Caco-2 (cell line): ENCODE measurements around the gene TRIO. TPM values are rescaled to one million over a fixed set of nuclear protein-coding genes. Genes with fewer than 3 reads are reported as not detected.

Experiments
- BruUV-seq: library from RNA; stranded (reverse); fragments of 400-500 nt; replicated peaks from 2 replicates; lab custom pipeline; 2021; lab: Mats Ljungman, UMichigan
- CTCF ChIA-PET: fragments of 300-600 bp; sonication (Branson Sonifier 250); formaldehyde crosslinking; loops from one replicate; lab custom pipeline; 2022; ENCODE audit warnings: antibody characterized with exemption; lab: Charles Lee
- POLR2A ChIA-PET: fragments of 300-600 bp; sonication (Branson Sonifier 250); formaldehyde crosslinking; loops from one replicate; lab custom pipeline; 2022; ENCODE audit warnings: antibody characterized with exemption; lab: Charles Lee
- DNase-seq, 2 experiments: peaks; one replicate each; pipeline versions ENCODE4 v3.0.0 to v3.0.0-alpha.2; 2020 to 2022
- H3K27me3 ChIP-seq: replicated peaks from 2 replicates; pipeline ENCODE4 v1.6.0; 2011; ENCODE audit warnings: low read length; ENCODE audit not compliant: control insufficient read depth, insufficient read depth
- H3K36me3 ChIP-seq: 2 replicates; pipeline ENCODE4 v1.5.1; 2011; ENCODE audit warnings: low read length; ENCODE audit not compliant: control insufficient read depth, insufficient read depth
- H3K4me1 ChIP-seq: fragments of 250-450 bp; sonication (Bioruptor Pico); 2 replicates; pipeline ENCODE4 v1.5.1; 2020; ENCODE audit warnings: mild to moderate bottlenecking
- H3K4me3 ChIP-seq: 2 replicates; pipeline ENCODE4 v1.5.1; 2011; ENCODE audit warnings: low read depth, mild to moderate bottlenecking, control low read depth, low read length
- H3K9me3 ChIP-seq: fragments of 250-450 bp; sonication (Bioruptor Pico); 2 replicates; pipeline ENCODE4 v1.5.1; 2020; ENCODE audit warnings: mild to moderate bottlenecking, moderate library complexity
- H3K27ac Mint-ChIP-seq: one replicate; pipeline ENCODE4 v1.8.0; 2022; ENCODE audit warnings: mixed read lengths; ENCODE audit not compliant: unreplicated experiment
- H3K27me3 Mint-ChIP-seq: one replicate; pipeline ENCODE4 v1.8.0; 2022; ENCODE audit warnings: mixed read lengths; ENCODE audit not compliant: insufficient read depth, unreplicated experiment
- H3K36me3 Mint-ChIP-seq: one replicate; pipeline ENCODE4 v1.8.0; 2022; ENCODE audit warnings: mild to moderate bottlenecking, mixed read lengths; ENCODE audit not compliant: insufficient read depth, unreplicated experiment
- H3K4me1 Mint-ChIP-seq: one replicate; pipeline ENCODE4 v1.8.0; 2022; ENCODE audit warnings: low read depth, mixed read lengths; ENCODE audit not compliant: unreplicated experiment
- H3K4me3 Mint-ChIP-seq: one replicate; pipeline ENCODE4 v1.8.0; 2022; ENCODE audit warnings: mild to moderate bottlenecking, moderate library complexity, mixed read lengths; ENCODE audit not compliant: unreplicated experiment
- H3K9me3 Mint-ChIP-seq: one replicate; pipeline ENCODE4 v1.8.0; 2022; ENCODE audit warnings: mixed read lengths; ENCODE audit not compliant: unreplicated experiment
- CTCF ChIP-seq, 2 experiments: fragments of 200-600 bp in 1 of 2; IDR thresholded peaks; 1 replicate in 1 of 2; 2 replicates in 1 of 2; pipeline versions ENCODE4 v1.5.1 to v1.8.0; 2011 to 2022; ENCODE audit warnings: antibody characterized with exemption in 1 of 2, control low read depth in 1 of 2, inconsistent platforms in 1 of 2, low read depth in 1 of 2, low read length in 1 of 2, mild to moderate bottlenecking in 1 of 2, moderate library complexity in 1 of 2; ENCODE audit not compliant: insufficient read depth in 1 of 2, severe bottlenecking in 1 of 2, unreplicated experiment in 1 of 2
- intact Hi-C: fragments of 100-400 bp; cut with micrococcal nuclease; formaldehyde crosslinking; loops from one replicate; pipeline ENCODE4 v1.10.0; 2022; ENCODE audit not compliant: unreplicated experiment
- total RNA-seq: library from RNA; stranded (reverse); gene quantifications from 2 replicates; pipeline ENCODE4 v1.2.3, GENCODE V29; 2022

Gene TRIO
- total RNA-seq, 1 experiment from 2014 or later = 92.0 TPM

- Histone ChIP-seq H3K9me3 (no peaks in the 10 kb centered on the region), H3K4me1 (no peaks in the 10 kb centered on the region), H3K27me3 (no peaks in the 10 kb centered on the region; the same call in 1 of the 2 replicates), H3K36me3 (no peaks in the 10 kb centered on the region), H3K4me3 (no peak overlapping the region)
- no TSS peak for BruUV-seq
- H3K4me3 Mint-ChIP-seq = no peak overlapping the region
- ChIA-PET POLR2A (no interaction called here), CTCF (no interaction called here)
- H3K4me1 Mint-ChIP-seq = peaks cover 8% of the 10 kb centered on the region
- TF ChIP-seq CTCF (IDR thresholded peaks at IDR 0.05; ENCODE audit: insufficient read depth in 1 of 2, low read depth in 1 of 2, low read length in 1 of 2, severe bottlenecking in 1 of 2, unreplicated experiment in 1 of 2) = no peak
- no peaks in the 10 kb centered on the region for H3K9me3 Mint-ChIP-seq
- no peak for DNase-seq
- H3K27me3 Mint-ChIP-seq = peaks cover 6% of the 10 kb centered on the region
- no peaks in the 10 kb centered on the region for H3K36me3 Mint-ChIP-seq
- H3K27ac Mint-ChIP-seq = no peak overlapping the region
- intact Hi-C loops = no loop called here
Measured at GRCh38 chr5:14133394-14133793, 9.7 kb upstream of the TRIO start.

- intact Hi-C loops = no loop called here
- BruUV-seq = no TSS peak
- no peaks in the 10 kb centered on the region for H3K36me3 ChIP-seq
- H3K4me3 Mint-ChIP-seq = no peak overlapping the region
- H3K27me3 ChIP-seq = no peaks in the 10 kb centered on the region; the same call in 1 of the 2 replicates
- peaks cover 8% of the 10 kb centered on the region for H3K4me1 Mint-ChIP-seq
- ChIA-PET CTCF (no interaction called here), POLR2A (no interaction called here)
- no peaks in the 10 kb centered on the region for H3K36me3 Mint-ChIP-seq
- H3K9me3 ChIP-seq = no peaks in the 10 kb centered on the region
- no peak overlapping the region for H3K27ac Mint-ChIP-seq
- H3K9me3 Mint-ChIP-seq = no peaks in the 10 kb centered on the region
- no peaks in the 10 kb centered on the region for H3K4me1 ChIP-seq
- no peak for DNase-seq
- no peak for TF ChIP-seq CTCF (IDR thresholded peaks at IDR 0.05; ENCODE audit: insufficient read depth in 1 of 2, low read depth in 1 of 2, low read length in 1 of 2, severe bottlenecking in 1 of 2, unreplicated experiment in 1 of 2)
- peaks cover 6% of the 10 kb centered on the region for H3K27me3 Mint-ChIP-seq
- no peak overlapping the region for H3K4me3 ChIP-seq
Measured at GRCh38 chr5:14134083-14134482, 9.1 kb upstream of the TRIO start.

- no peaks in the 10 kb centered on the region for H3K36me3 Mint-ChIP-seq
Measured at GRCh38 chr5:14134771-14135170, 8.4 kb upstream of the TRIO start.

More at GRCh38 chr5:14134771-14135170, 8.4 kb upstream of the TRIO start:
- no peak for DNase-seq
- Histone ChIP-seq H3K9me3 (no peaks in the 10 kb centered on the region), H3K36me3 (no peaks in the 10 kb centered on the region), H3K4me3 (no peak overlapping the region), H3K27me3 (no peaks in the 10 kb centered on the region; the same call in 1 of the 2 replicates), H3K4me1 (no peaks in the 10 kb centered on the region)
- TF ChIP-seq CTCF (IDR thresholded peaks at IDR 0.05; ENCODE audit: insufficient read depth in 1 of 2, low read depth in 1 of 2, low read length in 1 of 2, severe bottlenecking in 1 of 2, unreplicated experiment in 1 of 2) = no peak
- intact Hi-C loops = no loop called here
- Mint-ChIP-seq H3K27ac (no peak overlapping the region), H3K9me3 (no peaks in the 10 kb centered on the region), H3K4me3 (no peak overlapping the region), H3K27me3 (peaks cover 9% of the 10 kb centered on the region), H3K4me1 (peaks cover 8% of the 10 kb centered on the region)
- ChIA-PET POLR2A (no interaction called here), CTCF (no interaction called here)
- BruUV-seq = no TSS peak
